Measurements from ENCODE around the gene FZD10.

DNA sequence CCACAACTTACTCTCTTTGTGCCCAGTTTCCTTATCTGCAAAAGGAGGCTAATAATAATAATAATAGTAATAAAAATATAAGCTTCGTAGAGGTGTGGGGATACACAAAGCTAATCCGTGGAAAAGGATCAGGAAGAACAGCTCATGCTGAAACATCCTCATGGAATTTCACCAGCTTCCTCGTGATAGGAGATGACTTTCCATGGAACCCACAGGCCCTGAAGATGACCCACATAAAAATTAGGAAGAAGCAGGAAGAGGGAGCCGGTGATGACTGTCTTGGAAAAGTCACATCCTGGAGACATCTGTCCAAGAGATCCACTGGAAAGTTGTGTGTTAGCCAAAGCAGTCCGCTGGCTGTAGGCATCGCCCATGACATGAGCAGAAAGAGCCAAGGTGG is 31.9 kb upstream of the FZD10 start:
- TF ChIP-seq POLR2A (IDR thresholded peaks at IDR 0.05), result no peak
- TF ChIP-seq, protein P1, sequence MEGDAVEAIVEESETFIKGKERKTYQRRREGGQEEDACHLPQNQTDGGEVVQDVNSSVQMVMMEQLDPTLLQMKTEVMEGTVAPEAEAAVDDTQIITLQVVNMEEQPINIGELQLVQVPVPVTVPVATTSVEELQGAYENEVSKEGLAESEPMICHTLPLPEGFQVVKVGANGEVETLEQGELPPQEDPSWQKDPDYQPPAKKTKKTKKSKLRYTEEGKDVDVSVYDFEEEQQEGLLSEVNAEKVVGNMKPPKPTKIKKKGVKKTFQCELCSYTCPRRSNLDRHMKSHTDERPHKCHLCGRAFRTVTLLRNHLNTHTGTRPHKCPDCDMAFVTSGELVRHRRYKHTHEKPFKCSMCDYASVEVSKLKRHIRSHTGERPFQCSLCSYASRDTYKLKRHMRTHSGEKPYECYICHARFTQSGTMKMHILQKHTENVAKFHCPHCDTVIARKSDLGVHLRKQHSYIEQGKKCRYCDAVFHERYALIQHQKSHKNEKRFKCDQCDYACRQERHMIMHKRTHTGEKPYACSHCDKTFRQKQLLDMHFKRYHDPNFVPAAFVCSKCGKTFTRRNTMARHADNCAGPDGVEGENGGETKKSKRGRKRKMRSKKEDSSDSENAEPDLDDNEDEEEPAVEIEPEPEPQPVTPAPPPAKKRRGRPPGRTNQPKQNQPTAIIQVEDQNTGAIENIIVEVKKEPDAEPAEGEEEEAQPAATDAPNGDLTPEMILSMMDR (IDR thresholded peaks at IDR 0.05), result no peak

Measured in body of pancreas (tissue), 4 donors.